Astrocyte (in vitro differentiated cells and primary cell): ENCODE data around the gene ACSL4. TPM values are rescaled to one million over a fixed set of nuclear protein-coding genes. Genes with fewer than 3 reads are reported as not detected.

Experiments used
- DNase-seq: peaks from one replicate; pipeline ENCODE4 v3.0.0-alpha.2; 2010; ENCODE audit warnings: low read depth
- FAIRE-seq: peaks from 2 replicates; lab custom pipeline; 2011; peaks lifted over from hg19 to GRCh38; lab: Jason Lieb, UNC
- H2AFZ ChIP-seq: 2 replicates; pipeline ENCODE4 v1.6.0; 2012; ENCODE audit warnings: low read depth, low read length, inconsistent platforms
- H3K27ac ChIP-seq: 2 replicates; pipeline ENCODE4 v1.5.1; 2011; ENCODE audit warnings: low read depth, low read length, inconsistent platforms
- H3K27me3 ChIP-seq: 2 replicates; pipeline ENCODE4 v1.6.0; 2011; ENCODE audit warnings: low read length, inconsistent platforms; ENCODE audit not compliant: insufficient read depth
- H3K36me3 ChIP-seq: 2 replicates; pipeline ENCODE4 v1.5.1; 2011; ENCODE audit warnings: low read length, inconsistent platforms; ENCODE audit not compliant: insufficient read depth
- H3K4me1 ChIP-seq: 2 replicates; pipeline ENCODE4 v1.5.1; 2011; ENCODE audit warnings: low read length, inconsistent platforms; ENCODE audit not compliant: insufficient read depth
- H3K4me2 ChIP-seq: 2 replicates; pipeline ENCODE4 v1.6.0; 2012; ENCODE audit warnings: low read length, inconsistent platforms
- H3K4me3 ChIP-seq: 2 replicates; pipeline ENCODE4 v1.5.1; 2011; ENCODE audit warnings: low read depth, mild to moderate bottlenecking, low read length, inconsistent platforms; ENCODE audit not compliant: insufficient read depth
- H3K79me2 ChIP-seq: 2 replicates; pipeline ENCODE4 v1.6.0; 2012; ENCODE audit warnings: mild to moderate bottlenecking, low read length, inconsistent platforms; ENCODE audit not compliant: insufficient read depth
- H3K9ac ChIP-seq: 2 replicates; pipeline ENCODE4 v1.6.0; 2012; ENCODE audit warnings: mild to moderate bottlenecking, low read length, inconsistent platforms
- H3K9me3 ChIP-seq: 2 replicates; pipeline ENCODE4 v1.5.1; 2012; ENCODE audit warnings: low read depth, mild to moderate bottlenecking, low read length, inconsistent platforms; ENCODE audit not compliant: insufficient read depth
- H4K20me1 ChIP-seq: 2 replicates; pipeline ENCODE4 v1.6.0; 2012; ENCODE audit warnings: low read length, inconsistent platforms; ENCODE audit not compliant: insufficient read depth
- H3K27ac Mint-ChIP-seq: one replicate; pipeline ENCODE4 v1.8.0; 2021; ENCODE audit warnings: mild to moderate bottlenecking, mixed read lengths; ENCODE audit not compliant: unreplicated experiment
- H3K27me3 Mint-ChIP-seq: one replicate; pipeline ENCODE4 v1.8.0; 2021; ENCODE audit warnings: low read depth, mixed read lengths; ENCODE audit not compliant: unreplicated experiment
- H3K36me3 Mint-ChIP-seq: one replicate; pipeline ENCODE4 v1.8.0; 2021; ENCODE audit warnings: low read depth, mixed read lengths; ENCODE audit not compliant: unreplicated experiment
- H3K4me1 Mint-ChIP-seq: one replicate; pipeline ENCODE4 v1.8.0; 2021; ENCODE audit warnings: low read depth, mixed read lengths; ENCODE audit not compliant: unreplicated experiment
- H3K4me3 Mint-ChIP-seq: one replicate; pipeline ENCODE4 v1.8.0; 2021; ENCODE audit warnings: mild to moderate bottlenecking, moderate library complexity, mixed read lengths; ENCODE audit not compliant: unreplicated experiment
- H3K9me3 Mint-ChIP-seq: one replicate; pipeline ENCODE4 v1.8.0; 2021; ENCODE audit warnings: mild to moderate bottlenecking, mixed read lengths; ENCODE audit not compliant: unreplicated experiment
- CTCF ChIP-seq: IDR thresholded peaks from 2 replicates; pipeline ENCODE4 v1.5.1; 2011; ENCODE audit warnings: low read depth, mild to moderate bottlenecking, inconsistent platforms, low read length, moderate library complexity; ENCODE audit not compliant: insufficient read depth
- EZH2 ChIP-seq: IDR thresholded peaks from 2 replicates; pipeline ENCODE4 v1.6.1; 2012; ENCODE audit warnings: mild to moderate bottlenecking, low read length, inconsistent platforms; ENCODE audit not compliant: insufficient read depth
- total RNA-seq: library from RNA; stranded (reverse); gene quantifications from 2 replicates; pipeline ENCODE4 v1.2.1, GENCODE V29; 2021

ACSL4 gene
- total RNA-seq, 1 donor from 2014 or later = 99.4 TPM

- H2AFZ ChIP-seq = no peak overlapping the region
- no peaks in the 10 kb centered on the region for H3K4me1 ChIP-seq
- Mint-ChIP-seq H3K4me1 (peaks cover 6% of the 10 kb centered on the region), H3K36me3 (no peaks in the 10 kb centered on the region), H3K27ac (no peak overlapping the region), H3K4me3 (no peak overlapping the region), H3K9me3 (no peaks in the 10 kb centered on the region), H3K27me3 (no peaks in the 10 kb centered on the region)
- no peak overlapping the region for H3K9ac ChIP-seq
- H4K20me1 ChIP-seq = peaks cover 55% of the 10 kb centered on the region
- TF ChIP-seq EZH2 = no peak
- no peak for TF ChIP-seq CTCF
- no peak overlapping the region for H3K4me3 ChIP-seq
- FAIRE-seq (no peak), DNase-seq (no peak)
- H3K9me3 ChIP-seq = no peaks in the 10 kb centered on the region
- H3K79me2 ChIP-seq = peaks cover 98% of the 10 kb centered on the region
- no peaks in the 10 kb centered on the region for H3K36me3 ChIP-seq
- no peak overlapping the region for H3K4me2 ChIP-seq
- H3K27me3 ChIP-seq = no peaks in the 10 kb centered on the region
- H3K27ac ChIP-seq = no peak overlapping the region
Measured at GRCh38 chrX:109691752-109692151, 41.3 kb downstream of the ACSL4 start.

GRCh38 chrX:109691277-109691676 is 41.8 kb downstream of the ACSL4 start:
- H3K4me1 ChIP-seq = no peaks in the 10 kb centered on the region
- Mint-ChIP-seq H3K4me3 (no peak overlapping the region), H3K9me3 (no peaks in the 10 kb centered on the region), H3K27ac (no peak overlapping the region), H3K27me3 (no peaks in the 10 kb centered on the region), H3K36me3 (no peaks in the 10 kb centered on the region), H3K4me1 (peaks cover 2% of the 10 kb centered on the region)
- TF ChIP-seq EZH2 = no peak
- no peak for TF ChIP-seq CTCF
- H3K36me3 ChIP-seq = no peaks in the 10 kb centered on the region
- H3K27ac ChIP-seq = no peak overlapping the region
- H3K4me2 ChIP-seq = no peak overlapping the region
- no peak overlapping the region for H2AFZ ChIP-seq
- H4K20me1 ChIP-seq = peaks cover 51% of the 10 kb centered on the region
- DNase-seq (no peak), FAIRE-seq (no peak)
- H3K4me3 ChIP-seq = no peak overlapping the region
- H3K79me2 ChIP-seq = peaks cover 98% of the 10 kb centered on the region
- no peaks in the 10 kb centered on the region for H3K9me3 ChIP-seq
- no peaks in the 10 kb centered on the region for H3K27me3 ChIP-seq
- no peak overlapping the region for H3K9ac ChIP-seq

GRCh38 chrX:109687903-109688302 is 45.2 kb downstream of the ACSL4 start:
- Histone ChIP-seq H2AFZ (no peak overlapping the region), H3K4me2 (no peak overlapping the region), H3K79me2 (peaks cover 99% of the 10 kb centered on the region), H3K27me3 (no peaks in the 10 kb centered on the region), H3K27ac (no peak overlapping the region), H3K36me3 (no peaks in the 10 kb centered on the region), H4K20me1 (peaks cover 65% of the 10 kb centered on the region), H3K9me3 (no peaks in the 10 kb centered on the region), H3K4me1 (peaks cover 4% of the 10 kb centered on the region), H3K9ac (no peak overlapping the region), H3K4me3 (no peak overlapping the region)
- no peak for DNase-seq
- Mint-ChIP-seq H3K4me3 (no peak overlapping the region), H3K27me3 (no peaks in the 10 kb centered on the region), H3K36me3 (no peaks in the 10 kb centered on the region), H3K9me3 (no peaks in the 10 kb centered on the region), H3K4me1 (peaks cover 7% of the 10 kb centered on the region), H3K27ac (no peak overlapping the region)
- FAIRE-seq = no peak
- no peak for TF ChIP-seq CTCF
